NT2/D1 (cell line): ENCODE results near the gene ADAM33.

Experiments used
- DNase-seq: peaks from one replicate; pipeline ENCODE4 v3.0.0-alpha.2; 2011; ENCODE audit warnings: low read depth, low spot score
- H3K27me3 ChIP-seq: 2 replicates; pipeline ENCODE4 v1.6.0; 2011; ENCODE audit warnings: mild to moderate bottlenecking; ENCODE audit not compliant: insufficient read length, insufficient read depth
- H3K36me3 ChIP-seq: 2 replicates; pipeline ENCODE4 v1.6.1; 2011; ENCODE audit warnings: mild to moderate bottlenecking, low read length, mixed read lengths; ENCODE audit not compliant: insufficient read depth, insufficient read length
- H3K4me1 ChIP-seq: 2 replicates; pipeline ENCODE4 v1.5.1; 2011; ENCODE audit not compliant: insufficient read depth, insufficient read length
- H3K4me3 ChIP-seq: 2 replicates; pipeline ENCODE4 v1.5.1; 2011; ENCODE audit warnings: low read depth; ENCODE audit not compliant: insufficient read length
- H3K9ac ChIP-seq: 2 replicates; pipeline ENCODE4 v1.6.0; 2011; ENCODE audit warnings: low read depth; ENCODE audit not compliant: insufficient read length
- H3K9me3 ChIP-seq: 2 replicates; pipeline ENCODE4 v1.5.1; 2011; ENCODE audit warnings: mild to moderate bottlenecking, low read length; ENCODE audit not compliant: insufficient read depth
- SUZ12 ChIP-seq: IDR thresholded peaks from 2 replicates; pipeline ENCODE4 v1.6.1; 2011; ENCODE audit not compliant: insufficient read length, insufficient read depth; ENCODE audit errors: extremely low read depth
- YY1 ChIP-seq: IDR thresholded peaks from 2 replicates; pipeline ENCODE4 v1.6.1; 2011; ENCODE audit not compliant: insufficient read length, insufficient read depth
- ZNF274 ChIP-seq: IDR thresholded peaks from 2 replicates; pipeline ENCODE4 v1.6.1; 2011; ENCODE audit warnings: mild to moderate bottlenecking, low read depth, low read length

The ADAM33 gene

DNA sequence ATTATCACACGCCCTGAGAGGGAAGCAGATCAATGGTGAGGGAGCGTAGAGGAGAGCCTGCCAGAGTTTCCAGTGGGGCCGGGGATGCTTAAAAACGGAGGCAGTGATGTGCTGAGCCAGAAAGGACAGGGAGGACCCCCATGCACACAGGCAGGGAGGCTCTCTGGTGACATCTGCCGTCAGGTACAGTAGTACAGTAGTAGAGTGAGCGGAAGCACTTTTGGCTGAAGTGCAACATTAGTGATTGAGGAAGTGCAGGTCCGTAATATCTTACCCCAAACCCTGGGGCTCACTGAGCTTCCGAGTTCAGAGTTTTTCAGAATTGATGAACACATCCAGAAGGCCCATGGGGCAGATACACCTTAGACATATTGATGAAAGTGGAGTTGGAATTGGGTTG is 60.7 kb downstream of the ADAM33 start:
- H3K4me3 ChIP-seq: no peak overlapping the region
- no peaks in the 10 kb centered on the region for H3K4me1 ChIP-seq
- no peak for TF ChIP-seq SUZ12
- no peak for TF ChIP-seq YY1
- no peak for TF ChIP-seq ZNF274
- H3K36me3 ChIP-seq: no peaks in the 10 kb centered on the region
- DNase-seq: no peak
- no peaks in the 10 kb centered on the region for H3K9me3 ChIP-seq
- H3K9ac ChIP-seq: no peak overlapping the region
- no peaks in the 10 kb centered on the region for H3K27me3 ChIP-seq
